ENCODE measurements around the gene FN1.
A peak's percentile ranks its signal among the peaks of the same experiment; 100 is the strongest.

FN1 gene

GRCh38 chr2:215383652-215384279, 52.1 kb downstream of the FN1 start:
- no peak for DNase-seq (ENCODE audit: low spot score)

GRCh38 chr2:215382480-215382879, 53.4 kb downstream of the FN1 start:
- no peak for DNase-seq (ENCODE audit: low spot score)

- DNase-seq (ENCODE audit: low spot score), result no peak
Observed at GRCh38 chr2:215382011-215382410, 53.9 kb downstream of the FN1 start.

DNA sequence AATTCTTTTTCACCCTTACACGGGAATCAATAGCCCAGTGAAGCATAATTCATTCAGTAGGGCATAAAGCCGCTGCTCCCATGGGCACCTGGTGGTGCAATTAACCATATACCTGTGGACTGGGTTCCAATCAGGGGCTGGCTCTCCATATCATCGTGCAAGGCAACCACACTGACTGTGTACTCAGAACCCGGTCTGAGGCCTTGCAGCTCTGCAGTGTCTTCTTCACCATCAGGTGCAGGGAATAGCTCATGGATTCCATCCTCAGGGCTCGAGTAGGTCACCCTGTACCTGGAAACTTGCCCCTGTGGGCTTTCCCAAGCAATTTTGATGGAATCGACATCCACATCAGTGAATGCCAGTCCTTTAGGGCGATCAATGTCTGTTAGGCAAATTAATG, 55.2 kb downstream of the FN1 start:
- DNase-seq (ENCODE audit: low spot score), result no peak

DNA sequence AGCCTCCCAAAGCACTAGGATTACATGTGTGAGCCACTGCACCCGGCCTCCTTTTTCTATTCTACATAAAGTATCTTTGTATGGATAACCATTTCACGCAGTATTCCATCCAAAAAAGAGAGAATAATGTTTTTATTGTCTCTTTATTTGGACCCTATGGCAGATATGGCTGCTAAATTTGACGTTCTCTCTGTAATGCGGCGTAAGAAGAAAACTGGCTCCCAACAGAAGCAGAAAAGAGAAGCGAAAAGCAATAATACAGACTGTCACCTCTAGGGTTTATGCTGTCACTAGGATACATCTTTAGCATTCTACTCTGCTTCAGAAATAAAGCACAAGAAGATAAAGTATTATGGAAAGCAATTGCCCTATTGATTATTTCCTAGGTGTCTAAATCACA, 55.9 kb downstream of the FN1 start:
- DNase-seq (ENCODE audit: low spot score), result no peak

- DNase-seq (ENCODE audit: low spot score), result no peak
Observed at GRCh38 chr2:215379039-215379438, 56.8 kb downstream of the FN1 start.

DNA sequence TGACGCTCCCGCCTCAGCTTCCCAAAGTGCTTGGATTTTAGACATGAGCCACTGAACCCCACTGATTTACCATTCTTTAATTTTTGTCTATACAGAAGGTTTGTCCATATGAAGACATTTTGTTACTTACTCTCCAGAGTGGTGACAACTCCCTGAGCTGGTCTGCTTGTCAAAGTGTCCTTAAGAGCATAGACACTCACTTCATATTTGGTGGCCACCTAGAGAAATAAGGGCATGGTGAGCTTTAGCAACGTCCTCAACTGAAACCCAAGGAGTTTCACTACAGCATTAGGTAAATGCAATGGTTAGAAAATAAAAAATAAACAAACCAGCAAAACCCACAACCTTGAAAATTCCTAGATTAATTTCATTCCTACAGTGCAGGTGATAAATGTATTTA, 57.8 kb downstream of the FN1 start:
- no peak for DNase-seq (ENCODE audit: low spot score)

GRCh38 chr2:215377283-215377682, 58.6 kb downstream of the FN1 start:
- DNase-seq (ENCODE audit: low spot score), result no peak

DNA sequence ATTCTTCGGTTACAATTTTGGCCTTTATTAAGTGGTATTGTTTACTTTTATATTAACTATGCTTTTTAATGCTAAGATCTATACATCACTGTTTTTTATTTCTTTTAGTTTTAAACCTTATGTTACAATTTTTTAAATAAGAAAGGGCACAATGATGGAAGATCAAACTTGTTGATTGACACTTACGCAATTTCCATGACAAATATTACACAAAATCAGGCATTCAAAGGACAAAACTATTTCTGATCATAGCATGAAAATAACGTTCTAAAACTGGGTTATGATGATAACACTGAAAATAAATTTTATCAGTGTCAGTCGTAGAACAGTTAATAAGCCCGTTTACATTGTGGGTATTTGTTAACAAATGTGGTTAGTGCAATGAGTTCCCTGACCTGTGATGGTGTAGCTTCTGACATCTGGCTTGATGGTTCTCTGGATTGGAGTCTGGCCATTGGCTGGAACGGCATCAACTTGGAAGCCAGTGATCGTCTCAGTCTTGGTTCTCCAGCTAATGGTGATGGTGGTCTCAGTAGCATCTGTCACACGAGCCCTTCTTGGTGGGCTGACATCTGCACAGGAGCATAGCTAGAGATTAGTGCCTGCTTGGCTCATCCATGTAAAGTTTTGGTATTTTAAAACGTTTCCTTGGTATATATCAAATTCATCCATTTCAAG, 59.6 kb downstream of the FN1 start:
- no peak for DNase-seq (ENCODE audit: low spot score)

DNA sequence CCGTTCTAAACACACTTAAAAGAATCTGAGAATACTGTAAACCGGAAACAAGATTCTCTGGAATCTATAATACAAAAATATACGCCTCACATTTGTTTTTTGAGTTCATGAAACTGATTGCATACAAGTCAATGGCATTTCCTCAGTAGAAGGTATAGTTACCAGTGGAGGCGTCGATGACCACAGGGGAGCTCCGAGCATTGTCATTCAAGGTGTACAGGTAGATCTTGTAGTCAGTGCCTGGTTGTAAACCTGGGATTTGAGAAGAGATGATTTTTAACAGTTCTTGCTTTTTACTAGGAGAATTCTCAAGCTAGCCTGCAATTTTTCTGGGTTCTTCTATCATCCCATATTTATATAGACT, 60.4 kb downstream of the FN1 start:
- DNase-seq (ENCODE audit: low spot score), result no peak

GRCh38 chr2:215374642-215375466, 61.0 kb downstream of the FN1 start:
- DNase-seq (ENCODE audit: low spot score), result no peak

DNA sequence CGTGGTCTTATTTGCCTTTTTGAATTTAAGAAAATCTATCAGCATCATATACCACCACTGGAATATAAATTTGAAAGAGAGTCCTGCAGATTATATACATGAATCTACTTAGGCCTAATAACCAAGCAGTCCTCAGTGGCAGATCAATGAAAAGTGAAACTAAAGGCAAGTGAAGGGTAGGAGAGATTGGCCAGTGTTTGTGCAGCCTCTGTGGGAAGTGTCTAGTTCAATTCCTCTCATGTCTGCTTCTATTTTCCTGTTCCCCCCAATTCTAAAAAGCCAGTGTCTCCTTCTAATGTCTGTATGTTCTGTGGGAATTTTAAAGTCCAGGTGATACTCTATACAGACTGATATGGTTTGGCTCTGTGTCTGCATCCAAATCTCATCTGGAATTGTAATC, 61.9 kb downstream of the FN1 start:
- no peak for DNase-seq (ENCODE audit: low spot score)

DNA sequence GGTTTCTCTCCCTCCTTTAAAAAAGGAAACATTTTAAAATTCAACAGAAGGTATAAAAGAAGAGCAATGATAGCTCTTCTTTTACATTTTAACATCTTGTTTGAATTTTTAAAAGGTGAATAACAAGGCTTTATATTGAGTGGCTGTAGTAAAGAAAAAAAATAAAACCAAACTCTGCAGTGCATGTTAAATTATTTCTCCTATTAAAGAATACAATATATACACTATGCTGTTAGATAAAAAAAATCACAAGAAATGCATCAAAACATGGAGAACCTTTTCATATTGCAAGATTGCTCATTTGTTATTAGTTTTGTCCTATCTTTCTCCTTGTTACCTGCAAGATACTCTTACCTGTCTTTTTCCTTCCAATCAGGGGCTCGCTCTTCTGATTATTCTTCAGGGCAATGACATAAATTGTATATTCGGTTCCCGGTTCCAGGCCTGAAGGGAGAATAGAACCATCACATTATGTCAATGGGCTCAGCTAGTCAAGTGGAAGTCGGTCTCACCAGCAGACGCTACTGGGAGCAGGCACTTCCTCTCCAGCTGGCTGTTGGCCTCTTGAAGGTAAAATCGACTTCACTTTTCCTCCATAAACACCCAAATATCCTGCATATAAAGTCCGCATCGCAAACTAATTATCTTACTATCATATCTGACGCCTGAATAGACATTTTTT, 62.8 kb downstream of the FN1 start:
- DNase-seq (ENCODE audit: low spot score), result no peak

GRCh38 chr2:215371915-215372897, 63.7 kb downstream of the FN1 start:
- DNase-seq (ENCODE audit: low spot score), result no peak

GRCh38 chr2:215370112-215370965, 65.5 kb downstream of the FN1 start:
- peak; percentile 22 for DNase-seq (ENCODE audit: low spot score)

GRCh38 chr2:215369181-215369760, 66.6 kb downstream of the FN1 start:
- DNase-seq (ENCODE audit: low spot score), result no peak

DNA sequence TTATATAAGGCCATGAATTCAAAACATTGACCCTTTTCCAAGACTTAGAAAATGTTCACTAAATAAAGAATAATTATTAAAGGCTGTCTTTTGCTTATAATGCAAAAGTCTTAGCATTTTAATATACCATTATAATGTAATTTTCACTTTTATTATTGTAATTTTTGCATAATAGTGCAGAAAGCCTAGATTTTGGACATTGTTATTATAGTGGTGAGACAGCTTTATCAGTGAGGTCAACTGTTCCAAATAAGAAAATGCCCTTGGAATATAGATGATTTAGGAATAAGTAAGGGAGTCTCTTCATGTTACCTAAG, 67.4 kb downstream of the FN1 start:
- no peak for DNase-seq (ENCODE audit: low spot score)

- no peak for DNase-seq (ENCODE audit: low spot score)
Observed at GRCh38 chr2:215367662-215368492, 68.0 kb downstream of the FN1 start.

DNA sequence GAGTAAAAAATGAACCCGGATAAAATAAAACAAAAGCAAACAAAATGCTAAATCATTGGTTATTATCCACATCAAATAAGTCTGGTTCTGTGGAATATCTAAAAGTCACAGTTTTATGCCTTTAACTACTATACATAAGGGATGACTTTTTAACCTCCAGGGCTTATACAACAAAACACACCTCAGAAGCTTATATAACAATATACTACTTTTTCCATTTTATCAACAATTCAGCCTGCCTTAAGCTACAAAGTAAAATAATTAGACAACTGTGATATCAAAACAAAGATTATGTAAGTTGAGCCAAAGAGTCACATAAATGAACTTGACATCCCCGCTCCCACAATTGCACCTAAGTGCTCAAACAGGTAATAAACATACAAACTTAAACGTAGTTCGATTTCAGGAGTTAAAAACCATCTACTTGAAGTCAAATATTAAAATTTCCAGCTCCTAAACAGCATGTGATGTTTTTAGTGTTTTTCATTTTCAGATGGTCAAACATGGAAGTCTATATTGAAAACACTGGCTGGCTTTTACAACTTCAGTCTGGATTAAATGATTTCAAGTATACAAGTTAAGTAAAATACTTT, 69.3 kb downstream of the FN1 start:
- no peak for DNase-seq (ENCODE audit: low spot score)
